GM18868 (cell line): ENCODE results near the gene DGLUCY.
"Not testable (repeated sequence)": the region's sequence is repeated elsewhere in the genome, so short reads cannot be mapped to it uniquely, and the experiment has no call there.

ENCODE experiments used
- ATAC-seq: cut with Tn5 transposase; IDR thresholded peaks from one replicate; pipeline ENCODE4 v1.9.1; 2021; ENCODE audit warnings: mild to moderate bottlenecking, moderate library complexity; ENCODE audit not compliant: unreplicated experiment

Gene DGLUCY

DNA sequence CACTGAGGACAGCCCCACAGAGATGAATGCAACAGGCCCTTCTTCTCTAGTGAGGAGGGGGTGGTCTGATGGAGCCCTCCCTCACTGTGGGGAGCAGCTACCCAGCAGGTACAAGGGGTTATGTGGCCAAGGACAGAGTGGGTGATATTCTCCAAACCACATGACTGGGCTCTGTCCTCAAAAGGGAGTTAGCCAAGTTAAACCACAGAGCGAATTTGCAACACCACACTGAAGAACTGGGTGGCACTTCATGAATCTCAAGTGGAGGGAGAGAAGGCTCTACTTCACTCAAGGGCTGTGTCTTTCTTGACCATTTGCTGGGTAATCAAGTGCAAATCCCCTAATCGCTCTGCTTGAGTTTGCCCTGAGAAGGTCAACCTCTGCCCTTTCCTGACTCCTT is 118.2 kb downstream of the DGLUCY start:
- ATAC-seq = no peak

- ATAC-seq = no peak
Observed at GRCh38 chr14:91232603-91233002, 118.7 kb downstream of the DGLUCY start.

DNA sequence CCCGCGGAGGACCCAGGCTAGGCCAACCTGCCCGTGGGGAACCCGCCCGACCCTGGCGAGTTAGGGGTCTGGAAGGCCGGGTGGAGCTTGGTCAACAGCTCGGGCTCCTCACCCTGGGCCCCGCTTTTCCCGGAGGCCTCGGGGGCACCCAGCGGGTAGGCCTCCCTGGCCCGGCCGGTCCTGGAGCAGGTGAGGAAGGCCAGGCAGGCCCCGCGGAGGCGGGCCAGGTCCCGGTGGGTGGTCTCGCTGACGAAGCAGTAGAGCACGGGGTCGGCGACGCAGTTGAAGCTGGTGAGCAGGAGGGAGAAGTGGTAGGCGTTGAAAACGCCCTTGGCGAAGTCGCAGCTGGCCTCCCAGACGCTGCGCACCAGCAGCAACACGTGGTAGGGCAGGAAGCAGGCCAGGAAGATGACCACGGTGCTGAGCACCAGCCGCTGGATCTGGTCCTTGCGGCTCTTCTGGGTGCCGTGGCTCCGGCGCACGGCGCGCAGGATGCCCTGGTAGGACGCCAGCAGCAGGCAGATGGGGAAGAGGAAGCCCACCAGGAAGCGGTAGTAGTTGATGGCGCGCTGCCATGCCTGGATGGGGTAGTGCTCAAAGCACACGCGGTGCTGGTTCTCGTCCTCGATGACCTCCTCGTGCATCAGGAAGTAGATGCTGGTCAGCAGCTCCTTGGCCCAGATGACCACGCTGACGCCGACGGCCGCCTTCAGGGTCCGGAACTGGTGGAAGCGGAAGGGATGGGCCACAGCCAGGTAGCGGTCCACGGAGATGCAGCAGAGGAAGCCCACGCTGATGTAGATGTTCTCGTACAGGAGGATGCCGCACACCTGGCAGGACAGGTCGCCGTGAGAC is 120.3 kb downstream of the DGLUCY start:
- no peak for ATAC-seq

DNA sequence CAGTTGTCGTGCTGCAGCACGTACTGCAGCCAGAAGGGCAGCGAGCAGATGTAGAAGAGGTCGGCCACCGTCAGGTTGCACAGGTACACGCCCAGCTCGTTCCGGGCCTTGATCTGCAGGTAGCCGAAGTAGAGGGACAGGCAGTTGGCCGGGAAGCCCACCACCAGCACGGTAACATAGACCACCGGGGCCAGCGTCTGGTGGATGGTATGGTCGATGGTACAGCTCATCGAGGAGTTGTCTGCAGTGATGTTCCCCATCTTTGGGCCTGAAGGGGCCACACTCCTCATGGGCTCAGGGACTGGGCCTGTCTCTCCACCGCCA is 120.9 kb downstream of the DGLUCY start:
- no peak for ATAC-seq

DNA sequence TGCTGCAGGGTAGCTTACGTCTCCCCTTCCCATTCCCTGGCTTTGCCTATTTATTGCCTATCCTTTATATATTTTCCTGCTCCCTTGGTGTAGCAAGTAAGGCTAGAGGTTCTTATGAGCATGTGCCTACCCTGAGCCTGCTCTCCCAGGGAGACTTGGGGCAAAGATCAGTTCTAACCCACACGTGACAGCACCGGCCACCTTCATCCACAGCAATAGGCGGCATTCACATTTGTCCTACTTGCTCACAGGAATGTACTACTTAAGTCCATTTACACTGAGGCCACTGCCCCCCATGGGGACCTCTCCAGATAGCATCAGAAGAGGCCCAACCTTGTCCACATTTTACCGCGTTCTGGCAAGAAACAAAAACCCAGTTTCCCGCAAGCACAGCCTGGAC is 122.0 kb downstream of the DGLUCY start:
- ATAC-seq = no peak

GRCh38 chr14:91237219-91237618 is 123.3 kb downstream of the DGLUCY start:
- no peak for ATAC-seq

DNA sequence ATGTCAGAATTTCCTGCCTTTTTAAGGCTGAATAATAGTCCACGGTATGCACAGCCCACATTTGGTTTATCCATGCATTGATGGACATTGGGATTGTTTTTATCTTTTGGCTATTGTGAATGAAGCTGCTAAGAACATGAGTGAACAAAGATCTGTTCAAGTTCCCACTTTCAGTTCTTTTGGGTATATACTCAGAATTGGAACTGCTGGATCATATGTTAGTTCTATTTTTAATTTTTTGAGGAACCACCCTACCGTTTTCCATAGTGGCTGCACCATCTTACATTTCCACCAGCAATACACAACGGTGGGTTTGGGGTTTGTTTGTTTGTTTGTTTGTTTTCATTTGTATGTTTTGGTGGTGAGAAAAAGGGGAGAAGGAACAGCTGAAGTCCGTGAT is 124.2 kb downstream of the DGLUCY start:
- ATAC-seq = no peak

DNA sequence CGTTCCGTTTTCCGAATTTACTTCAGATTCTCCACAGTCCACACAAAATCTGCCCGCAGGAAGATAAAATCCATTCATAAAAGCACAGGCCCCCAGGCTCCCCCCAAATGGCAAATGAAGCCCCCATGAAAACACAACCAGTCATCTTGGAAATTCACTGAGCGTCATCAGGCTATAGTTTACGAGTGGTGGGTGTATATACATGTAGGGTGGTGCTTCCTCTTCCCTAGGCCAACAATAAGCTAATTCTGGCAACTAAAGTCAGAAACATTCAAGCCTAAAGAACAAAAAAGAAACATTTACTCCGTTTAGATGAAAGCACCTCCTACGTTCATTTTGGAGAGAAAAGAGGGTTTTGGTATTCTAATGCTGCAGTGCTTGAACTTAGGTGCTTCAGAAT is 124.8 kb downstream of the DGLUCY start:
- no peak for ATAC-seq

DNA sequence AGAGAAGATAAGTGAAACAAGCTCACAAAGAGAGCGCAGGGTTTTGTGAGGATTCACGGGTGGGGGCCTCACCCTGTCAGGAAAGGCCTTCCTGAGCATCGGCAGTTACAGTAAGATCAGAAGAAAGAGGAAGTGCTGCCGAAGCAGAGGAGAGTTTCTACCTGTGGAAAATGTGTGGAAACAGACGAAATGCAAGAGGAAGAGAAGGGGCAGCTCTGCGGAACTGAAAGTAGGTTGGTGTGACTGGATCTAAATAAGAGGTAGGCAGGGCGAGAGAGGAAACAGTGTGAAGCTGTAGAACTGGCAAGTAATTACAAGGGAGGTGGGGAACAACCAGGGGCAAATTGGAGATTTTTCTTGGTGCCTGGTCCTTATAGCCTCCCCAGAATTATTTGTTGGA is 128.0 kb downstream of the DGLUCY start:
- ATAC-seq = peak; percentile 68

DNA sequence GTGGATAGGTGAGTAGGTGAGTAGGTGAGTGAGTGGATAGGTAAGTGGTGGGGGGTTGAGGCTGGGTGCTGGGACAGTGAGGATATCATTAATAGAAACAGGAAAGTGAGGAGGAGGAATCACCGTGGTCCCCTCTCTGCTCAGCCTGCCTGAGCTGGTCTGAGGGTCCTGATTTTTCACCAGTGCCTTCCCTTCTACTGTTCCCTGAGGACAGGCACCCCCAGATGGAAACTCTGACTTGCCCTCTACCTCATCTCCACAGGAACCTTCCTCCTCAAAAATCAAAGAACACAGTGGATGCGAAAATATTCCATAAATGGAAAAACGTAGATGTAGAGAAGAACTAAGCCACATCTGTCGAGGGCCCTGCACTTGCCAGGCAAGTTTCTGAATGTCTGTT is 128.8 kb downstream of the DGLUCY start:
- no peak for ATAC-seq

- no peak for ATAC-seq
Observed at GRCh38 chr14:91243074-91243471, 129.2 kb downstream of the DGLUCY start.

DNA sequence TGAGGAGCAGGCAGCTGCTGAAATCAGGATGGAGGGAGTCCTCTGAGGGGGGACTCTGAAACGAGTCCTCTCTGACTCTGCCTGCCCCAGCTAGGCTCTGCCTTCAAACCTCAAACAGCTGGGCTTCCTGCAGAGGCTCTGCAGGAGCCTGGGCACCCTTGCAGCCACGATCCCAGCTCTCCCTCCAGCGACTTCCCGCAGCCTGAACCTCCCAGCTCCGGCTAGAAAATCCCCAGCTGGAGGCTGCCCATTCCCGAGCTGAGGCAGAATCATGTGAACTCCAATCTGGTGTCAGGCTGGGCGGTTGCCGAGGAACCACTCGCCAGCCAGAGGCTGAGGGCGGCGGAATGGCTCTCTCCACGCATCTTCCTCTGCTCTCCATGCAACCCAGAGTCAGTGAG is 130.6 kb downstream of the DGLUCY start, which contains the start of gene GPR68:
TSS of gene GPR68 (minus strand) at position 204 of the 401 bp plus-strand sequence. CDS start 9,654 bp downstream, outside the sequence.
- no peak for ATAC-seq

- ATAC-seq = no peak
Observed at GRCh38 chr14:91245029-91245428, 131.2 kb downstream of the DGLUCY start.

- not testable (repeated sequence) for ATAC-seq
Observed at GRCh38 chr14:91245616-91246015, 131.7 kb downstream of the DGLUCY start.

DNA sequence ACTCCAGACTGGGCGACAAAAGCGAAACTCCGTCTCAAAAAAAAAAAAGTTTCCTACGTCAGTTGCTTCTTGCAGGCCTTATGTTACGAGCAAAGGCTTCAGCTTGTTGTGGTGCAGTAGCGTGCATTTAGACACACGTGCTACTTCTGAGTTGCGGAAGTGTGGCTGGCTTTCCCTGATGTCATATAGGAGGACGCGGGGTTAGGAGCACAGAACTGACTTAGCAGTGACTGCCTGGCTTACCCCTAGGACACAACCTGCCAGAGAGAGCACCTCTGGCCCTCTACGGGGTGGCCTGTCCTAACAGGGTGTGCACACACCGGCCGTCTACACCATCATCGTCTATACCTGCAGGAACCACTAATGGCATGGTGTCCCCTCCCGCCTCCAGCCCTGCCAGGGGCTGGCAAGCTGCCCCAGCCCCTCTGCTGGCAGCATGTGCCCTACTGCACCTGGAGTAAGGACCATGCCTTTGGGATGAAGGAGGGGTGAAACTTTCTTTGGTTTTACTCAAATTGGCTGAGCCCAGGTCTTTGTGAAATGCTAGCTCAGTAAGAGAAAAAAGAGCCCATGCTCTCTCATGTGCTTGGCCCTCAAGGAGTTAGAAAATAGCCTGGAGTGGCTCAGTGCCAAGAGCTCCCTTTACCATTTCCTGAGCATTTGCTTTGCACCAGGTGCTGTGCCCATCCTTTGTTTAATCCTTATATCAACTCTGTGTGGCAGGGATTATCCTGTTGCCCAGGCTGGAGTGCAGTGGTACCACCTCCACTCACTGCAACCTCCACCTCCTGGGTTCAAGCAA is 132.4 kb downstream of the DGLUCY start:
- ATAC-seq = no peak

DNA sequence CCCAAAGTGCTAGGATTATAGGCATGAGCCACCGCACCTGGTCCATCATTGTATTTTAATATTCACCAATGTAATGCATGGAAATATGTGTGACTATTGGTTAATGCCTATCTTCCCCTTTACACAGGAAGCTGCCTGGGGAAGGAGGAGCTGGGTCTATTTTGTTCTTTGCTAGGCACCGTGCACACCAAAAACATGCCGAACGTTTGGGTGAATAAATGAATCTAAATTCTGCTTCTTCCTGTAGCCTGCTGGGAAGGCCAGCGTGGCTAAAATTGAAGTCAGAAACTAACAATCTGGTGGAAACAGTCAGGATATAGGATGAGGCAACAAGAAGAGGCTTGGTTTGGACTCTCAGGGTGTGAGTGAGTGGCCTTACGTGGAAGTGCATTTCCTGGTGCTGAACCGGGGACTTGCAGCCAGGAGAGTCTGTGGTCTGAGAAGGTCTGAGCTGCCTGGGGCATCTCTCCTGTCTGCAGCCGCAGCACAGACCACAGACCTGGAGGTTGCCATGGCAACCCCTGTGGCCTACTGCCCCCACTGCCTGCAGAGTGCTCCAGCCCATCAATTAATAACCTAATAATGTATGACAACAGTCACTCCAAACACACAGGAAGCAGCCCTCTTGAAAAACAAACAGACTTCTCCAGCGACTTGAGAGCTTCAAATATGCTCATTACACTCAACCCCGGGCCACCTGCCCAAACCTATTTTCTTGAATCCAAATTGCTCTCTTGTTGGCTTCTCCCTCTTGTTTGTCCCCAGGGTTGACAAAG is 136.2 kb downstream of the DGLUCY start:
- ATAC-seq = peak; percentile 84

GRCh38 chr14:91250912-91251311 is 137.0 kb downstream of the DGLUCY start:
- ATAC-seq = no peak

DNA sequence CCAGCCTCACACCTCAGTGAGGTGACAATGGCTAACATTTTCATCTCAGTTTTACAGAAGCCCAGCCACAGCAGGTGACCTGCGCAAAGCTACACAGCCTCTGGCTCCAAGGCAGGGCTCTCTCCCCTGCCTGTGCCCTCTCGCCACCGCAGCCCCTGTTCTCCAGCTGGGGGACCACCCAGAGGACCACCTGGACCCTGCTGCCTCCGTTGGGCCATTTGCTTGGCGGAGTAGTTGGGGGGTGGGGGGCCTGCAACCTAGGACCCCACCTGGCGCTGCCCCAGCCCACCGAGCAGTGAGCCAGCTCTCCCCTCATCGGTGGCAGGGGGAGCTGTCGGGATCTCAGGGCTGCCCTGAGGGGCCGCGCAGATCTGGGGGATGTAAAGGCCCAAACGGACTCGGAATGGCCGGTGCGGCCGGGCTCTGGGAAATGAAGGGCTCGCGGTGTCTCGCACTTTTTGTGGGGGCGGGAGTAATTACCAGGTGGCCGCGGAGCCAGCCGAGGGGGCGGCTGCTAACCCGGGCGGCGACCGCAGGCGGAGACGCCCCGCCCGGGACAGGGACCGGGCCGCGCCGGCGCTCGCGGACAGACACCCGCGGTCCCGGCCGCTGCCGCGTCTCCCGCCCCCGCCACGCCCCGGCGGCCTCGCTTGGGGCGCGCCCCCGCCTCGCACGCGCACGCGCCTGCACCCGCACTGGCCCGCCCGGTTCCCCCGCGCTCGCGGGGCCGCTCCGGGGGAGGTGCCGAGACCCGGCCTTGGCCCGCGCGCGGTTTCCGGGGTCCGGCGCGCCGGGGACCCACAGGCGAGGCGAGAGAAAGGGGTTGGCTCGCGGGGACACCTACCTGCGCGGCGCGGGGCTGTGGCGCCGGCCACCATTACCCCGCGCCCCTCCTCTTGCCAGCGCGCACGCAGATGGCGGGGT is 139.3 kb downstream of the DGLUCY start:
- no peak for ATAC-seq

DNA sequence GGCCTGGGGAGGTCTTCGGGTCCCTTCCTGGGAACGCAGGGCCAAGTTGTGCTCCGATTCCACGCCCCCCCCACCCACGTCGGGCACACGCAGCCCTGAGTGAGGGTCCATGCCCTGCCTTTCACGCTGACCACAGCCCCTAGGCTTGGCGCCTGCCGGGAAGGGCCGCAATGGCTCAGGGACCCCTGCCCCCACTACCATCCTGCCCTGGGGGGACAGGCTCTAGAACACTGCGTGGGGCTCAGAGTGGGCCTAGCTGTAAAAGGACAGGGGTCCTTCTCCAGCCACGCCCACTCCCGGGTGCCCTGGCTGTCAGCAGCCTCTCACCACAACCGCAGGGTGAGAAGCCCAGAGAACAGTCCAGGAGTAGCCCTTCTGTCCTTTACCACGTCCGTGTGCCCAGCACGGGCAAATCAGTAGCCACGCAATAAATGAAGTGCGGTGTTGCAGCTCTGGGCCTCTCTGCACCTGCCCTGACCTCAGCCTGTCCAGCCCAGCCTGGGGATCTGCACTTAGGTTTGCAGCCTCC is 140.0 kb downstream of the DGLUCY start:
- no peak for ATAC-seq

DNA sequence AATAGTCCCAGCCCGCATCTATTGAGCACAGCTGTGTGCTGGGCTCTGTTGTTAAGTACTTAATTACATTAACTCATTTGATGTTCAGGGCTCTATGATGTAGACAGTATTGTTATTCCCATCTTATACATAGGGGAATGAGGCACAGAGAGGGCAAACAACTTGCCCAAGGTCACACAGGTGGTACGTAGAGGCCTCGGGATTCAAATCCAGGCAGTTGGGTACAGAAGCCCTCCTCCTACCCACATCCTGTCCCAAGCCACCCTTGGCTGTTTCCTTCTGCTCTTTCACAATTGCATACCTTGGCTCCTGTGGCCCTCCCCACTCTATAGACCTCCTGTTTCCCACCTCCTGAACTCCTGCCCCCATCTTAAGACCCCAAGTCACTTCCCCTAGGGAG is 140.6 kb downstream of the DGLUCY start:
- ATAC-seq = no peak
